Measurements from ENCODE around the gene ALPK3.
"Not testable (repeated sequence)": the region's sequence is repeated elsewhere in the genome, so short reads cannot be mapped to it uniquely, and the experiment has no call there.

The ALPK3 gene

DNA sequence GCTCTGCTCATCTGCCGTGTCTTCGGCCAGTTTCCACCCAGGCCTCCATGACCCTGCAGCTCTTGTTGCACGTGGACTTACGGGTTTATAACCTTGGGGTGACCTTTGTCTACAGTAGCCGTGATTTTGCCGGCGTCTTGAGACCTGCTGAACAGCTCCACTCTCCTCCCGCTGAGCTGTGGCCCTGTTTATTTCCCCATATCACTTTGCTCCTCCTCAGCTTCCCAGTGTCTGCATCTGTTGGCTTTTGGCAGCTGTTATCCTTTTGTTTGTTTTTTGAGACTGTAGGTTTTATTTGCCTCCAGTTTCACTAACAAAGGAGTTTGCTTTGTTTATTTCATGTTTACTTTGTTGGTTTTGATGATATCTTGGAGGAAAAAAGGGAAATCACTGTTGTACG lies 38.0 kb downstream of the ALPK3 start:
- no peak for DNase-seq

DNA sequence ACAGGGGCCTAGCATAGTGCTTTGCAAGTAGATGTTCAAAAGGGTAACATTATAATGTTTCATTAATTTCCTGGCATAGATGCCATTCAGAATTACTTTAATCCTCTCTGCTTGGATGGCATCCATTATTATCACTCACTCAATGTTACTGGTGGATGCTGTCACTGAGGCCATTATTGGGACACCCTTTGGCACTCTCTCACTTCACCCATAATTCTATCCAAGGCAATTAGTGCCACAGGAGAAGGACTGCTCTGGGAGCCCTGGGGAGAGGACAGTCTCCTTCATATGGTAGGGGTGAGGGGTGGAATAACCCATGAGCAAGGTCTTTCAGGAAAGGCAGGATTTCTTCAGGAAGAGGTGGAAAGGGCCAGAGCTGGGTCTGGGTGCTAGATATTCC lies 38.6 kb downstream of the ALPK3 start:
- DNase-seq: no peak

DNA sequence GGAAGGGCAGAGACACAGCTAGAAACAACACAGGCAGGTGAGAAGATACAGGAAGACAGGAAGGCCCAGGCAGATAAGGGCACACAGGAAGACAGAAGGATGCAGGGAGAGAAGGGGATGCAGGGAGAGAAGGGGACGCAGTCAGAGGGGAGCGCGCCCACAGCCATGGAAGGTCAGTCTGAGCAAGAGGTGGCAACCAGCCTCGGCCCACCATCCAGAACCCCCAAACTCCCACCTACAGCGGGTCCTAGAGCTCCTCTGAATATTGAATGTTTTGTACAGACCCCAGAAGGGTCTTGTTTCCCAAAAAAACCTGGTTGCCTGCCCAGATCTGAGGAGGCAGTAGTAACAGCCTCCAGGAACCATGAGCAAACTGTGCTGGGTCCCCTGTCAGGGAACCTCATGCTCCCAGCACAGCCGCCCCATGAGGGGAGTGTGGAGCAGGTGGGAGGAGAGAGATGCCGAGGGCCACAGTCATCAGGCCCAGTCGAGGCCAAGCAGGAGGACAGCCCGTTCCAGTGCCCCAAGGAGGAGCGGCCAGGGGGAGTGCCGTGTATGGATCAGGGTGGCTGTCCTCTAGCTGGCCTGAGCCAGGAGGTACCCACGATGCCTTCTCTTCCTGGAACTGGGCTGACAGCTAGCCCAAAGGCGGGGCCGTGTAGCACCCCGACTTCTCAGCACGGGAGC lies 39.7 kb downstream of the ALPK3 start:
- no peak for DNase-seq

GRCh38 chr15:84857418-84858004 lies 40.4 kb downstream of the ALPK3 start:
- no peak for DNase-seq

DNA sequence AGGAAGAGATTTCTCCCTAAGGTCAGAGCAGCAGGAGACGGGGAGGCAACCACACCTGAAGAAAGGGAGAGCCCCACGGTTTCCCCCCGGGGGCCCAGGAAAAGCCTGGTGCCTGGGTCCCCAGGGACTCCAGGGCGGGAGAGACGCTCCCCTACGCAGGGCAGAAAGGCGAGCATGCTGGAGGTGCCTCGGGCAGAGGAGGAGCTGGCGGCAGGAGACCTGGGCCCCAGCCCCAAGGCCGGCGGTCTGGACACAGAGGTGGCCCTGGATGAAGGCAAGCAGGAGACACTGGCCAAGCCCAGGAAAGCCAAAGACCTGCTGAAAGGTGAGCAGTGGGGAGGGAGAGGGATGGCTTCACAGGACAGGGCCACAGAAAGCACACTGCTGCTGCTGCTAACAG lies 41.1 kb downstream of the ALPK3 start:
- DNase-seq: no peak

DNA sequence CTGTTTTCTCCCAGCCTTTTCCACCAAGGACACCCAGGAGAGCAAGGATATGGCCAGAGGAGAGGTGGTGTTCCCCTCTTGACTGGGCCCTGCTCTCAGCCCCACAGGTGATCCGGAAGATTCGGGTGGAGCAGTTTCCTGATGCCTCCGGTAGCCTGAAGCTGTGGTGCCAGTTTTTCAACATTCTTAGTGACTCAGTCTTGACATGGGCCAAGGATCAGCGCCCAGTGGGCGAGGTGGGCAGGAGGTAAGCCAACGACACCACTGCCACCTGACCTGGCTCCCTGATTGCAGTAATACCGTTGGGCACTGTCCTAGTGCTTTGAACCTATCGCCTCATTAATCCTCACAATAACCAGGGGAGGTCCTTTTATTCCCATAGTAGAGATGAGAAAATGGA lies 42.0 kb downstream of the ALPK3 start:
- DNase-seq: no peak

DNA sequence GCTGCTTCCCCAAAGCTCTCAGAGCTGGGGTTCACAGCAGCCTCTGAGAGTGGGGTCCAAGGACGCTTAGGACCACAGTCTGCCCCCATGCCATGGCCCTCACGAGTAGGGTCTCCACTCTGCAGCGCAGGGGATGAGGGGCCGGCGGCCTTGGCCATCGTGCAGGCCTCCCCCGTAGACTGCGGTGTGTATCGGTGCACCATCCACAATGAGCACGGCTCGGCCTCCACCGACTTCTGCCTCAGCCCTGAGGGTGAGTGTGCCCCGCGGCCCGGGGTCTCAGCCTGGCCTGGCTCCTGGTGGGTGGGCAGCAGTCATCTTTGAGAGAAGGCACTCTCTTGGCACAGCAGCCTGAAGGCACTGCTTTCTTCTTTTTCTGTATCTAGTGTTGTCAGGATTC lies 42.5 kb downstream of the ALPK3 start:
- DNase-seq: no peak

- DNase-seq: no peak
These were observed 44.6 kb downstream of the ALPK3 start for GRCh38 chr15:84861781-84862180.

- no peak for DNase-seq
These were observed 45.2 kb downstream of the ALPK3 start for GRCh38 chr15:84862214-84862975.

DNA sequence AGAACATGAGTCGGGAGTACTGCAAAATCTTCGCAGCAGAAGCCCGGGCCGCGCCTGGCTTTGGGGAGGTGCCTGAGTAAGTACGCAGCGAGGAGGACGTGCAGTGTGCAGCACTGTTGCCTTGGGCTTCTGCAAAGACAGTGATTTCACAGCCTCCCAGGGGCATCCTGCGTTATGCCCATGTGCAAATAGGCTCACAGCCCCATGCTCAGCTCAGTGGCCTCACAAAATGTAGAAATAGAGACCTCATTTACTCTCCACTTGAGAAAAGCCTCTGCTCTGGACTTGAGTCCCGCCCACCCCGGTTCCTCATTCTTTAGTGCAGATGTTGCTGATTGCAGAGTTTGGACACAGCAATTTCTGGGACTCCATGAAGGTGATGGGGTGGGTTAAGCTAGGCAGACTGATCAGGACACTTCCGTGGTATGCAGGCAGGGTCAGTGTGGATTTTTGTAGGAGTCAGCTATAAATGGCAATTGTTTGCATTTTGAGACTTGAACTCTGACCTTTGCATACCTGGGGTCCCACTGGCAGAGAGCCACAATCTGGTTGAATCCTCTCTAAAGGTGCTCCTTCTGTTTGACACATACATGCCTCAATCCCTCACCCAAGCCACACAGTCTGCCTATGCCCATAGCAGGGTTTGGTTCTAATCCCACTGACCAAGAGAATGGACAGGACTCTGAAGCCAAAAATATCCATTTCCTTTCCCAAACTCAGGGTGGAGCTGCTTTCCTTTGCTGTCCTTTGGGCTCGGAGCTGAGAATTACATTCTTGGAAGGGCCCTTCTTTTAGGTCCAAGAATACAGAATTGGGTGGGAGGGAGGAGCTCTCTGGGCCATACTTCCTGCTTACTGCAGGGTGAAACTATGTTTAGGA lies 46.6 kb downstream of the ALPK3 start:
- DNase-seq: no peak

GRCh38 chr15:84864444-84864795 lies 47.3 kb downstream of the ALPK3 start:
- DNase-seq: no peak

DNA sequence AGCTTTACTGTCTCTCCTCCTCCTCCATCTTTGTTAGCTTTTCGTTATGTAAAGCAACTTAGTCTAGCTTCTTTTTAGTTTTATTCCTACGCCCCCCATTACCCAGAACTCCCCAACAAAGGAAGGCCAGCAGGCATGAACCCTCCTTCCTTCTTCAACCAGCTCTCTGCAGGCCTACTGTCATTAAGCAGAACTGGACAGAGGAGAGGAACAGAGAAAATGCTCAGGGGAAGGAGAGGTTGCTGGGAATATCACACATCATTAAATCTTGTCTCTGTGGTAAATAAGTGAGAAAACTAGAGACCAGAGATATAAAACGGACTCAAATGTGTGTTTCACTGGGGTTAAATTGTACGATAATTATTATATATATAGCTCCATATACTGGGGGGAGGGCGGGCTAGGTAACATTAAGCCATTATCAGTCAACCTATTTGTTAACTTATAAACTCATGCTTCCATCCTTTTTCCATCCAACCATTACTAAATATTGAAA lies 48.0 kb downstream of the ALPK3 start:
- DNase-seq: no peak

DNA sequence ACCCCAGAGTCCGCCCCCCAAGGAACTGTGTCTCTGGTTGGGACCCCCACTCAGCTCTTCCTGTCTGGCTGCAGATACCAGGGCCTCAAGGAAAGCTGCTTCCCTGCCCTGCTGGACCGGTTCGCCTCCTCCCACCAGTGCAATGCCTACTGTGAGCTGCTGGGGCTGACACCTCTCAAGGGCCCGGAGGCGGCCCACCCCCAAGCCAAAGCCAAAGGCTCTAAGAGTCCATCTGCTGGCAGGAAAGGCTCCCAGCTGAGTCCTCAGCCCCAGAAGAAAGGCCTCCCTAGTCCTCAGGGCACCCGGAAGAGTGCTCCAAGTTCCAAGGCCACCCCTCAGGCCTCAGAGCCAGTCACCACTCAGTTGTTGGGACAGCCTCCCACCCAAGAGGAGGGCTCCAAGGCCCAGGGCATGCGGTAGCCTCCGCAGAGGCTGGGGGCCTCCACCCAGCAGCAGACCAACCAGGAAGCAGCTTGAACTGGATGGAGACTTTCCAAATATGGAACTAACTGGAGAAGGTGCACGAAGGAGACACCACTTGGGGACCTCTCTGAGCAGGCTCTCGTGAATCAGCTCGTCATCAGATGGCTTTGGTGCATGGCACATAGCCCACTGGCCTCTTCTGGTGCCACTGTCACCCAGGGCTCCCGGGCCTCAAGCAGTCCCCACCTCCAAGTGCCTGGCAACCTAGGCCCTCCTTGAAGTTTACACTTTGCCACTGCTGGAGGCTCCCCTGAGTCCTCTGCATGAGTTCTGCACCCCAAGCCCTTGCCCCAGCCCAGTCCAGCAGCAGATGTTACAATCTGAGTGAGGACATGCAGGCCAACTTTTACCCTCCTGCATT lies 51.1 kb downstream of the ALPK3 start:
- no peak for DNase-seq

GRCh38 chr15:84869510-84869909 lies 52.4 kb downstream of the ALPK3 start:
- DNase-seq: no peak

GRCh38 chr15:84871428-84871985 lies 54.4 kb downstream of the ALPK3 start:
- DNase-seq: no peak

- no peak for DNase-seq
These were observed 55.1 kb downstream of the ALPK3 start for GRCh38 chr15:84872009-84872910.

GRCh38 chr15:84873997-84874396 lies 56.8 kb downstream of the ALPK3 start:
- no peak for DNase-seq

DNA sequence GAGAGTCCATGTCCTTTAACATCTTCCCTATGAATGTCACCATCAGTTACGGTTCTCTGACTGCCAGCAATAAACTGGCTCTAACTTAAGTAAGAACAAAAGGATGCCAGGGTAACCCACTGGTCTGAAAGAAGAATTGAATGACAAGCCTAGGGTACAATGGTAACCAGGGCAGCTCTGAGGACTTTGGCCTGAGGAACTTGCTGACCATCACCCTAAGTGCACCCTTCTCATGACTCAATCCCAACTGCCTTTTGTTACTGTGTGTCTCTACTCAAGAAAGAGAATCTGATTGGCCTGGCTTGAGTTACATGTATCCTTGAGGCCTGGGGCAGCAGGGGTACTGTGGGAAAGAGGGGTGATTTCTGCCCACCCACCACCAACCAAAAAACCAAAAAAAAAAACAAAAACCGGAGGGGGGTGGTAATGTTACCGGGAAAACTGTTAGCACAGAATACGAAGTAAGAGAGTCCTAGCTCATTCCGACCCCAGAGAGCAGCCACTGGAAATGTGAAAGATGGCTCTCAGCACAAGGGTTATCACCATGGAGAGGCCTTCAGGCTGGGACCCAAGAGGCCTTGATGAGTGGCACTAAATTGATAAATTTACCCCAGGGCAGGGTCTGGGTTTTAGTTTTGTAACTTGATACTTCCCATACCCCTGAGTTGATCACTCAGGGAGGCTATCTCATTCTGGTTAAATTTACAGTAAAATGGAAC lies 58.0 kb downstream of the ALPK3 start:
- DNase-seq: no peak

DNA sequence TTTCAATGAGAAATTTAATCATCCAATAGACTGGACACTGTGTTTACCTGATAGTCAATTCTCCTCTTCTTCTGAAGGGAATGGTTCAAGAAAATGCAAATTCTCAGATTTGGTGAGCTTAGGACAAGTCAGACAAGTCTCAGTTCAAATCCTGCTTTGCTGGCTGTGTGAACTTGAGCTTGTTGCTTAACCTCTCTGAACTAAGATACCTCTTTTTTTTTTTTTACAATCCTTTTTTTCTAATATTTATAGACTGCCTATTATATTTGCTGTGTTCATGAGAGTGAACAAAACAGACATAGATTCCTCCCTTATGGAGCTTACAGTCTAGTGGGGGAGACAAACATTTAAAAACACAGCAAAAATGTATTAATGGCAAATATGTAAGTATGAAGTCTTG lies 59.1 kb downstream of the ALPK3 start:
- no peak for DNase-seq

GRCh38 chr15:84877701-84878100 lies 60.5 kb downstream of the ALPK3 start:
- DNase-seq: not testable (repeated sequence)
